Tibial nerve (tissue), 3 donors: Measurements from ENCODE around the gene CYTH1.

Source experiments
- POLR2A ChIP-seq, 2 donors: fragments of 450-650 bp; IDR thresholded peaks; one replicate each; pipeline ENCODE4 v1.6.1; 2017; ENCODE audit warnings: antibody characterized with exemption in 2 of 2, mild to moderate bottlenecking in 2 of 2, moderate library complexity in 2 of 2
- TF ChIP-seq, protein P1 (sequence below), 5 experiments: fragments of 200-600 bp in 3 of 5; fragments of 450-650 bp in 2 of 5; sonication (generic) in 3 of 5; IDR thresholded peaks; one replicate each; pipeline ENCODE4 v1.5.1; 2016 to 2019; ENCODE audit warnings: antibody characterized with exemption in 5 of 5, mild to moderate bottlenecking in 3 of 5, moderate library complexity in 2 of 5

DNA sequence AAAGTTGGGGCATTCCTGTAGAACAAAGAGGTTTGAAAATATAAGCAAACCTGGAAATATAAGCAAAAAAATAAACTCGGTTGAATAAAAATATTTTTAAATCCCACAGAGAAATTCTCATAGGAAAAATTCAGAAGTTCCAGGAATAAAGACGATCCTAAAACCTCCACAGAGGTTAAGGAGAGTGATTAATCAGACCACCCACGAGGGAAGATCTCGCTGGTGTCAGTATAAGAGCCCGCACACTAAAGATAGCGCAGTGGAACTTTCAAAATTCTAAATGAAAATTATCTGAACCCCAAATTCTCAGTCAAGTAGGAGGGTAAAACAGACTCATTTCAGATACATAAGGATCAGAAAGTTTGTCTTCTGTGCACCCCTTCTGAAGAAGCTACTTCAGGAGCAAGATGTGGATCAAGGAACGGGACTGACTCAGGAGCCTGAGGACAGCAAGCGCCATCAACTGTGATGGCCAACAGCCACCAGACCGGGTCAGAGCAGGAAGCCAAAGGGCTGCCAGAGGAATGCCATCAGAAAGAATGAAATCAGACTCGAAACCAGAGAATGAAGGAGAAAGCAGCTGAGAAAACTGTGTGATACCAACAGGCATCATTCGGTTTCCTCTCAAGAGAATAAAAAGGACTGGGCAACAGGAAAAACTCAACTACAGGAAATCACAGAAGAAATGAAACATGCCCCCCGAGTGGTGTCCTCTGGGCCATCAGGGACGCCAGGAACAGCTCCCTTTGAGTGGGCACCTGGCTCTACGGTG, 66.9 kb downstream of the CYTH1 start:
- TF ChIP-seq, protein P1, sequence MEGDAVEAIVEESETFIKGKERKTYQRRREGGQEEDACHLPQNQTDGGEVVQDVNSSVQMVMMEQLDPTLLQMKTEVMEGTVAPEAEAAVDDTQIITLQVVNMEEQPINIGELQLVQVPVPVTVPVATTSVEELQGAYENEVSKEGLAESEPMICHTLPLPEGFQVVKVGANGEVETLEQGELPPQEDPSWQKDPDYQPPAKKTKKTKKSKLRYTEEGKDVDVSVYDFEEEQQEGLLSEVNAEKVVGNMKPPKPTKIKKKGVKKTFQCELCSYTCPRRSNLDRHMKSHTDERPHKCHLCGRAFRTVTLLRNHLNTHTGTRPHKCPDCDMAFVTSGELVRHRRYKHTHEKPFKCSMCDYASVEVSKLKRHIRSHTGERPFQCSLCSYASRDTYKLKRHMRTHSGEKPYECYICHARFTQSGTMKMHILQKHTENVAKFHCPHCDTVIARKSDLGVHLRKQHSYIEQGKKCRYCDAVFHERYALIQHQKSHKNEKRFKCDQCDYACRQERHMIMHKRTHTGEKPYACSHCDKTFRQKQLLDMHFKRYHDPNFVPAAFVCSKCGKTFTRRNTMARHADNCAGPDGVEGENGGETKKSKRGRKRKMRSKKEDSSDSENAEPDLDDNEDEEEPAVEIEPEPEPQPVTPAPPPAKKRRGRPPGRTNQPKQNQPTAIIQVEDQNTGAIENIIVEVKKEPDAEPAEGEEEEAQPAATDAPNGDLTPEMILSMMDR (IDR thresholded peaks at IDR 0.05): no peak
- no peak for TF ChIP-seq POLR2A (IDR thresholded peaks at IDR 0.05)
